Fibroblast of the conjunctiva (primary cell): ENCODE measurements around the gene COQ6.
"Not testable (repeated sequence)": the region's sequence is repeated elsewhere in the genome, so short reads cannot be mapped to it uniquely, and the experiment has no call there.

Experiments
- DNase-seq: peaks from one replicate; pipeline ENCODE4 v3.0.0-alpha.2; 2010; ENCODE audit warnings: low read depth

Gene COQ6

DNA sequence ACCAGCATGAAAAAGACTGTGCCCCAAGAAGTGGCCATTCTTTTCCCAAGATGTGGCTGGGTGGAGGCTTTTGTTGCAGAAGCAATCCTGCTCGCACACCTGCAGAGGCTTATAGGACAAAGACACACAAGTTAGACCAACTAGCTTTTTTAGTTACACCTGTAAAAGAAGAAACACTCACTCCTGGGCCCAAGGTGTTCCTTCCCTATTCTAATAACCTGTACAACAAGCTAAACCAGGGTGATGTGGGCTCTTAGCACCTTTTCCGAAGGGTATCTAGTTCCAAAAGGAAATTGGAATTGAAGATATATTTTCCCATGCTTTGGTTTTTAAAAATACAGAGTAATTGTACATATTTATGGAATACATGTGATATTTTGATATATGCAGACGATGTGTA, 38.0 kb downstream of the COQ6 start:
- DNase-seq: no peak

DNA sequence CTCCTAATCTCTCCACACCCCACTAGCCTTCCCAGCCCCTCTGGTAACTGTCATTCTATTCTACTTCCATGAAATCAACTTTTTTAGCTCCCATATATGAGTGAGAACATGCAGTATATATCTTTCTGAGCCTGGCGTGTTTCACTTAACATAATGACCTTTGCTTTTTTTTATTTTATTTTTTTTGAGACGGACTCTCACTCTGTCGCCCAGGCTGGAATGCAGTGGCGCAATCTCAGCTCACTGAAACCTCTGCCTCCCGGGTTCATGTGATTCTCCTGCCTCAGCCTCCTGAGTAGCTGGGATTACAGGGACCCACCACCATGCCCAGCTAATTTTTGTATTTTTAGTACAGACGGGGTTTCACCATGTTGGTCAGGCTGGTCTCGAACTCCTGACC, 38.6 kb downstream of the COQ6 start:
- not testable (repeated sequence) for DNase-seq

DNA sequence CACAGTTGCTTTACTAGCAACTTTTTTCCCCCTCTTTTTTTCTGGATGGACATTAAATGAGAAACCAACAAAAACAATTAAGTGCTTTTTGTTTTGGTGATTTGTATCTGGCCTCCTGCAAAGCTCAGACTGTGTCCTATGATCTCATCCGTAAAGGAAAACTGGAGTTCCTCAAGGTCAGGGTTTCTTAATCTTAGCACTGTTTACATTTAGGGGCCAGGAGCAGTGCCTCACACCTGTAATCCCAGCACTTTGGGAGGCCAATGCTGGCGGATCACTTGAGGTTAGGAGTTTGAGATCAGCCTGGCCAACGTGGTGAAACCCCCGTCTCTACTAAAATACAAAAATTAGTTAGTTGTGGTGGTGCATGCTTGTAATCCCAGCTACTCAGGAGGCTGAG, 41.0 kb downstream of the COQ6 start:
- no peak for DNase-seq

DNA sequence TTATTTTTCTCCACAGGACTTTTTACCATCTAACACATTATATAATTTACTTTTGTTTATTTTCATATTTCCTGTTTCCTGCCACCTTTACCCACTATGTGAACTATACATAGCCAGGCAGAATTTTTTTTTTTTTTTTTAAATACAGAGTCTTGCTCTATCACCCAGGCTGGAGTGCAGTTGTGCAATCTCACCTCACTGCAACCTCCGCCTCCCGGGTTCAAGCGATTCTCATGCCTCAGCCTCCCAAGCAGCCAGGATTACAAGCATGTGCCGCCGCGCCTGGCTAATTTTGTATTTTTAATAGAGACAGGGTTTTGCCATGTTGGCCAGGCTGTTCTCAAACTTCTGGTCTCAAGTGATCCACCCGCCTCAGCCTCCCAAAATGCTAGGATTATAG, 44.8 kb downstream of the COQ6 start:
- not testable (repeated sequence) for DNase-seq

DNA sequence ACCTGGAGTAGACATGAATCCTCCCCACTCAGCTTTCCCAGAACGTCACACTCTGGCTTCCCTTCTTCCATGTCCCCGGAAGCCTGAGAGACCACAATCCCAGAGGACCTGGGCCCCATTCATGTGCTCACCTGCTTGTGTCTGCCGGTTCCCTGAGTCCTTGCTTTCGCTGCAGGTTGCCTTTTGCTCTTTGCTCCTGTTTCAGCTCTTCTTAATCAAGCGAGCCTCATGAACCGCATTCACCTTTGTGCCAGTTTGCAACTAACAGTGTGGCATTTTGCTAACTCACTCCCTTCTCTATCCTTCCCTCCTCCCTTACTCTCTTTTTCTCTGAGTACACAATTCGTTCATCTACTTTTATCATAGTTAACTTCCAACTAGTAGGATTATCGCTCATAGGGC, 45.9 kb downstream of the COQ6 start:
- DNase-seq: no peak

DNA sequence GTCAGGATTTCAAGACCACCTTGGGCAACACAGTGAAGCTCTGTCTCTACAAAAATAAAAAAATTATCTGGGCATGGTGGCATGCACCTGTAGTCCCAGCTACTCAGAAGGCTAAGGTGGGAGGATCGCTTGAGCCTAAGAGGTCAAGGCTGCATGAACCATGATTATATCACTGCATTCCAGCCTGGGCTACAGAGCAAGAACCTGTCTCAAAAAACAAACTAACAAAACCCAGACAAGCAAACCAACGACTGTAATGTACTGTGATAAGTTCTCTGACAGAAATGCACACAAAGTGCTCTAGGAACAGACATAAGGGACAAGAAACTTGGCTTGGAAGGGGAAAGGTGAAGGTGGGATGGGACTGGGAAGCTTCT, 46.6 kb downstream of the COQ6 start:
- DNase-seq: no peak

DNA sequence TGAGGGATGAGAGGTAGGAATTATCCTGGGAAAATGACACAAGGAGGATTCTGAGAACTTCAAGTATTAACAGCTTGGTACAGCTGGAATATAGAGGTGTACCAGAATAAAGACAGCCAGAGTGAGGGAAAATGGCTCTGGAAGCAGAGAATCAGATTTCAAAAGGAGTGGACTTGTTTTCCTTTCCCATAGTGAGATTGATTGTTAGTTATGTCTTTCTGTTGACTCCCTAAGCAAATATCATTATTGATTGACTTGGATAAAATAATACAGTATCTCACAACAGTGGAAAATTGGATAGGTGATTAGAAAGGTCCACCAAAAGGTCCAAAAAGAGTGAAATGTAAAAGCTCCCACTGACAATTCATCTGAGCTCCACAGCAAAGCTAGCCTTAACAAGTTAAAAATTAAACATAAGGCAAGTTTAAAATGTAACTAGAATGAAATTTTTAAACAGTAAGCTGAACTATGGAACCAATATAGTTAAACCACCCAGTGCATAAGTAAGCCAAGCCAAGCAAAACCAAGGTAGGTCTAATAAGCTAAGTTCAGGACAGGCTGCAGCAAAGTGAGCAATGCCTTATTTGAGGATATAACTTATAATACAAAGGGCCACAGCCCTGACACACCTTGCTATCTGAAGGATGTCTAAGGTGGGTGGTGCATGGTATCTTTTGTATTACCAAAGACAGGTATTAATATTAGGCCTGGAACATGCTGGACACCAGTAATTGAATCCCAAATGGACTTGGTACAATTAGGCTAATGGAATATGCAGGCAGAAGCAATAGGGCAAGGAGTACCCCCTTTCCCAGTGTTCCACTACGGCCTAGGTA, 47.2 kb downstream of the COQ6 start:
- no peak for DNase-seq

DNA sequence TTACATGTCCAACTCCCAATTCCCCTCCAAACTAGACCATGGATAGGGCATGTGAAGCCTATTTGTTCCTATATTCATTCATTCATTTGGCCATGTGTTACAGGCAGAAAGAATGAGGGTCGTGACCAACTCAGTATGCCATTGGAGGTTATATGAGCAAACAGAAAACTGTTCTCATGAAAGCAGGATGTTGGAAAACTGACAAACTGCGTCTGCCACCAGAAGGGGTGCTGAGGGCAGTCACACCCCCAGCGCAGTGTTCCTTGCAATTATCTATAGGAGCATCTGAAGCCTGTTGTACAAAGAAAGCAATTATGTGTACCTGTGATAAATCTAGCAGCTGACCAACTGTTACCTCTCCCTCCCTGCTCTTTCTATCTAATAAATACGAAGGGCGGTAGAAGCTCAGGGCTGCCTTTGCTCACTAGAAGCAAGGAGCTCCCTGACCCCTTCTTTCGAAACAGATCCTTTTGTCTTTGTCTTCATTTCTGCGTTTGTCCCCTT, 47.9 kb downstream of the COQ6 start:
- DNase-seq: no peak

DNA sequence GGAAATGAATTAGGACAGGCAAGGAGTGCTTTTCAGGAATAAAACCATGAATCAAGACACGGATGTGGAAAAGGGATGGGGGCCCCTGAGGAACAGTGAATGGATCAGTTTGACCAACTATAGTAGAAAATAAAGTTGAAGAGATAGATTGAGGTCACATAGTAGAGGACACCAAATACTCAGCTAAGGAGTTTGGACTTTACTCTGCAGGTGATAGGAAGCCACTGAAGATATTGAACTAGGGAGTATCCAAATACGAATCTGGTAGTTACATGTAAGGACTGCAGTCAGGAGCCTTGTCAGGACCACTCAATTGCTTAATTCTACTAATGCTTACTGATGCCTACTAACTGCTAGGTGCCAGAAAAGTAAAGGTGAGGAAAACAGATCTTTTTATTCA, 48.6 kb downstream of the COQ6 start:
- DNase-seq: no peak

DNA sequence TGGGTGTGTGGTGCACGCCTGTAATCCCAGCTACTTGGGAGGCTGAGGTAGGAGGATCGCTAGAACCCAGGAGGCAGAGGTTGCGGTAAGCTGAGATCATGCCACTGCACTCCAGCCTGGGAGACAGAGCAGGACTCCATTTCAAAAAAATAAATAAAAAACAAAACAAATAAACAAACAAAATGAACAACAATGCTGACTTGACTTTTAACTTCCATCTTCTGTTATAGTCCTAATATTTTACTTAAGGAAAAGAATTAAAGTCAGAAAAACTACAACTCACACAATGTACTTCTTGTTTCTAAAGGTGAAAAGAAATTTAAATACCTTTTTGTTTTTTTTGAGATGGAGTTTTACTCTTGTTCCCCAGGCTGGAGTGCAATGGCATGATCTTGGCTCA, 55.6 kb downstream of the COQ6 start:
- DNase-seq: not testable (repeated sequence)

DNA sequence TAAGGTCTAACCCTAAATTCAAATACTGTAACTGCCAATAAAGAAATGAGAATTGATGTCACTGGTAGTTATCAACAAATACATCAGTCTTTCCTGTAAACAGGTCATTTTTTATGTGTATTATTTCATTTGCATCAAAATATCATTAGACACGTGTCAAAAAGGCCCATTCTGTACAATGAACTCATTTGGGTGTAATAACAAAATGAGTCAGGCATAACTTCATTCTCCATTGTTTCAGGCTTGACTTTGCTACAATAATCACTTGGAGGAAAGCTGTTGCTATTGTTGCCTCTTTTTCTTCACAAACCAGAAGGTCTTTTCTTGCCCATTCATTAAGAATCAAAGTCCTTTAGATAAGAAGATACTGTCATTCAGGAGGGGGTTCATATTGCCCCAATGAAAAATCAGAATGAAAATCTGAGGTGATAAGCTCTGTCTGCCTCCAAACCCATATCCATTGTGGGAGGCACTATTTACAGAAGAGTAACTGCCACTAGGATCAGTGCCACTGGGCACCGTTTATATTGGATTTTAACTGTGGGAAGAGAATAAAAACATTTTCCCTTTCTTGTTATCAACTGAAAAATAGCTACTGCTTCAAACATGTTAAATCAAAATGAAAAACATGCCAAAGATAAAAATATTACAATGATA, 58.9 kb downstream of the COQ6 start:
- no peak for DNase-seq
